ENCODE measurements around the gene RTN4RL1.

Gene RTN4RL1

GRCh38 chr17:1930337-1930645 is 94.8 kb downstream of the RTN4RL1 start:
- no peak overlapping the region for H3K27ac ChIP-seq
- no peak for TF ChIP-seq ZFX (IDR thresholded peaks at IDR 0.05)
- no peak for TF ChIP-seq CTCF (conservative IDR thresholded peaks at IDR 0.05)

- H3K27ac ChIP-seq: no peak overlapping the region
- no peak for TF ChIP-seq CTCF (conservative IDR thresholded peaks at IDR 0.05)
- no peak for TF ChIP-seq ZFX (IDR thresholded peaks at IDR 0.05)
Observed at GRCh38 chr17:1928976-1929375, 96.2 kb downstream of the RTN4RL1 start.

- TF ChIP-seq ZFX (IDR thresholded peaks at IDR 0.05) (no peak), CTCF (conservative IDR thresholded peaks at IDR 0.05) (no peak)
- no peak overlapping the region for H3K27ac ChIP-seq
Observed at GRCh38 chr17:1920948-1921351, 104.2 kb downstream of the RTN4RL1 start.

GRCh38 chr17:1919201-1919600 is 105.9 kb downstream of the RTN4RL1 start:
- no peak overlapping the region for H3K27ac ChIP-seq
- TF ChIP-seq CTCF (conservative IDR thresholded peaks at IDR 0.05): no peak
- no peak for TF ChIP-seq ZFX (IDR thresholded peaks at IDR 0.05)

GRCh38 chr17:1918346-1919162 is 106.6 kb downstream of the RTN4RL1 start:
- H3K27ac ChIP-seq: no peak overlapping the region

GRCh38 chr17:1916963-1917715 is 108.0 kb downstream of the RTN4RL1 start:
- TF ChIP-seq CTCF (conservative IDR thresholded peaks at IDR 0.05) (no peak), ZFX (IDR thresholded peaks at IDR 0.05) (no peak)
- no peak overlapping the region for H3K27ac ChIP-seq

More at GRCh38 chr17:1918346-1919162, 106.6 kb downstream of the RTN4RL1 start:
- TF ChIP-seq ZFX (IDR thresholded peaks at IDR 0.05) (no peak), CTCF (conservative IDR thresholded peaks at IDR 0.05) (no peak)

GRCh38 chr17:1916316-1916715 is 108.8 kb downstream of the RTN4RL1 start:
- no peak for TF ChIP-seq ZFX (IDR thresholded peaks at IDR 0.05)
- TF ChIP-seq CTCF (conservative IDR thresholded peaks at IDR 0.05): no peak
- no peak overlapping the region for H3K27ac ChIP-seq

All from C4-2B (cell line).